KOPT-K1 (cell line): ENCODE measurements around the gene ADIPOR2.
"Not testable (repeated sequence)": the region's sequence is repeated elsewhere in the genome, so short reads cannot be mapped to it uniquely, and the experiment has no call there.

ENCODE experiments used
- H3K27ac ChIP-seq: fragments of 200-600 bp; sonication (generic); 2 replicates; pipeline ENCODE4 v1.5.1; 2016; ENCODE audit warnings: antibody characterized with exemption, mild to moderate bottlenecking, low read depth, low read length; ENCODE audit not compliant: poor library complexity, severe bottlenecking
- H3K36me3 ChIP-seq: fragments of 200-600 bp; sonication (generic); 2 replicates; pipeline ENCODE4 v1.5.1; 2017; ENCODE audit warnings: antibody characterized with exemption, mild to moderate bottlenecking, low read length, moderate library complexity; ENCODE audit not compliant: insufficient read depth
- H3K9me3 ChIP-seq: fragments of 200-600 bp; sonication (generic); 2 replicates; pipeline ENCODE4 v1.5.1; 2017; ENCODE audit warnings: antibody characterized with exemption, low read length, mild to moderate bottlenecking; ENCODE audit not compliant: insufficient read depth, poor library complexity, severe bottlenecking

The ADIPOR2 gene

DNA sequence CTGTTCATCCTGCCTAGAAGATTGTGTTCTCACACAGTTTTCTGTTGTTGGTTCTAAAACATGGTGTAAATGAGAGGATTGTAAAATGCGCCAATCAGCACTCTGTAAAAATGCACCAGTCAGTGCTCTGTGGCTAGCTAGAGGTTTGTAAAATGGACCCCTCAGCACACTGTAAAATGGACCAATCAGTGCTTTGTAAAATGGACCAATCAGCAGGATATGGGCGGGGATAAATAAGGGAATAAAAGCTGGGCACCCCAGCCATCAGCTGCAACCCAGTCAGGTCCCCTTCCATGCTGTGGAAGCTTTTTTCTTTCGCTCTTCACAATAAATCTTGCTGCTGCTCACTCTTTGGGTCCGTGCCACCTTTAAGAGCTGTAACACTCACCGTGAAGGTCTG, 19.1 kb downstream of the ADIPOR2 start:
- H3K9me3 ChIP-seq = peaks cover 23% of the 10 kb centered on the region
- H3K27ac ChIP-seq = not testable (repeated sequence)
- H3K36me3 ChIP-seq = peaks cover 22% of the 10 kb centered on the region

DNA sequence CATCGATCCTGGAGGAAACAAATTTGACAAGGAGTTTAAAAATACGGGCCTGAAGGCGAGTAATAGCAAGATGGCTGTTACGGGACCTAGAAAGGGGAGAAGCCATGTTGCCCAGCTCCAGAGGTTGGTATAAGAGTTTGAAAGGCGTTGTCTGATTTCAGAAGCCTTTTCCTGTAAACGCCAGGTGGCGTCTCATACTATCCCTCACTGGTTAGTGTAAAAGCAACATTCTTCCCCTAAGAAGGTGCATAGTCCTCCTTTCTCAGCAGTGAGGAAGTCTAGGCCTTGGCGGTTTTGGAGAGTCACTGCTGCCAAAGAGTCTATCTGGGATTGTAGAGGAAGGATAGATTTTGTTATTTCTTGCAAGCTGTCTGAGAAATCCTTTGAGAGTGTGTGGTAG, 20.0 kb downstream of the ADIPOR2 start:
- peaks cover 29% of the 10 kb centered on the region for H3K36me3 ChIP-seq
- not testable (repeated sequence) for H3K27ac ChIP-seq
- peaks cover 30% of the 10 kb centered on the region for H3K9me3 ChIP-seq

DNA sequence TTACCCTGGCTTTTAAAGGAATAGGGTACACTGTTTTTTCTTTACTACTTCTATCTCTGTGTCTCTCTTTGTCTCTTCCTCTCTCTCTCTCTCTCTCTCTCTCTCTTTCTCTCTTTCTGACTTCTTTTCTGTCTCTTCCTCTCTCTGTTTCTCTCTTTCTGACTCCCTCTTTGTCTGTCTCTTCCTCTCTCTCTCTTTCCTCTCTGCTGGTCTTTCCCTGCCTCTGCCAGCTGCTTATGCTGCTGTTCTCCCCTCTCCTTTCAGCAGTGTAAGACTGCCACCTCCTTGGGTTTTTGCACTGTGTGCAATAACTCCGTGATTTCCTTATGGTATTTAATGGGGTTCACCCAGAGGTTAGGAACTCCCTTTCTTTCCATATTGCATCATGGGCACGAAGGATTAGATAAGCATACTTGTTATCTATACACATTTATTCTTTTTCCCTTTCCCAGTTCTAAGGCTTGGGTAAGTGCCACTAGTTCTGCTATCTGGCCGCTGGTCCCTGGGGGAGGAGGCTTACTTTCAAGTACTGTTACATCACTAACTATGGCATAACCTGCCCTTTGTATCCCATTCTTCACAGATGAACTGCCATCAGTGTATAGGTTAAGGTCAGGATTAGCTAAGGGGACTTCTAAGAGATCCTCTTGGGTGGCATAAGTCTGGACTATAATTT, 20.8 kb downstream of the ADIPOR2 start:
- H3K27ac ChIP-seq = not testable (repeated sequence)
- Histone ChIP-seq H3K9me3 (peaks cover 30% of the 10 kb centered on the region), H3K36me3 (peaks cover 27% of the 10 kb centered on the region)

DNA sequence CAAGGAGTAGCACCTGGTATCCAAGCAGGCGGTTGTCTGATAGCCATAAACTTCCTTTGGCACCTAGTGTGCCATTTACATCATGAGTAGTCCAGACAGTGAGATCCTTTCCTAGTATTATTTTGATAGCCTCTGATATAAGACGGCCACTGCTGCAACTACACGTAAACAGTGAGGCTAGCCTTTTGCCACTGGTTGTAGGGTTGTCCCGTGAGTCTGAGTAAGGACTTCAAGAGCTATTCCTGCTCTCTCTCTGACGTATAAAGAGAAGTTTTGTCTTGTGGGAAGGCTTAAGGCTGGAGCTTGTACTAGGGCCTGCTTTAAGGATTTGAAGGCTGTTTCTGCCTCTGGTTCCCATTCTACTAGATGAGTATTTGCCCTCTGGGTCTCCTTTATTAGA, 21.4 kb downstream of the ADIPOR2 start:
- Histone ChIP-seq H3K36me3 (peaks cover 24% of the 10 kb centered on the region), H3K9me3 (peaks cover 30% of the 10 kb centered on the region)
- not testable (repeated sequence) for H3K27ac ChIP-seq

DNA sequence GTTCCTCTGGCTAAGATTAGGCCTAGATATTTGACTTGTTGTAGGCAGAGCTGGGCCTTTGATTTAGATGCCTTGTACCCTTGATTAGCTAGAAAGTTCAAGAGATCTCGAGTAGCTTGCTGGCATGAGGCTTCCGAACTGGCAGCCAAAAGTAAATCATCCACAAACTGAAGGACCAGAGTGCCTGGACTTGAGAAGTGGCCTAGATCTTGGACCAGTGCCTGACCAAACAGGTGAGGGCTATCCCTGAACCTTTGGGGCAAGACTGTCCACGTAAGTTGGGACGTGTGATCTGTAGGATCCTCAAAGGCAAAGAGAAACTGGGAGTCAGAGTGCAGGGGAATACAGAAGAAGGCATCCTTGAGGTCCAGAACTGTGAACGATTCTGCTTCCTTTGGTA, 22.0 kb downstream of the ADIPOR2 start:
- peaks cover 24% of the 10 kb centered on the region for H3K36me3 ChIP-seq
- H3K9me3 ChIP-seq = peaks cover 30% of the 10 kb centered on the region
- H3K27ac ChIP-seq = not testable (repeated sequence)

GRCh38 chr12:1713783-1714348, 23.0 kb downstream of the ADIPOR2 start:
- not testable (repeated sequence) for H3K27ac ChIP-seq
- H3K9me3 ChIP-seq = peaks cover 30% of the 10 kb centered on the region
- H3K36me3 ChIP-seq = peaks cover 24% of the 10 kb centered on the region

DNA sequence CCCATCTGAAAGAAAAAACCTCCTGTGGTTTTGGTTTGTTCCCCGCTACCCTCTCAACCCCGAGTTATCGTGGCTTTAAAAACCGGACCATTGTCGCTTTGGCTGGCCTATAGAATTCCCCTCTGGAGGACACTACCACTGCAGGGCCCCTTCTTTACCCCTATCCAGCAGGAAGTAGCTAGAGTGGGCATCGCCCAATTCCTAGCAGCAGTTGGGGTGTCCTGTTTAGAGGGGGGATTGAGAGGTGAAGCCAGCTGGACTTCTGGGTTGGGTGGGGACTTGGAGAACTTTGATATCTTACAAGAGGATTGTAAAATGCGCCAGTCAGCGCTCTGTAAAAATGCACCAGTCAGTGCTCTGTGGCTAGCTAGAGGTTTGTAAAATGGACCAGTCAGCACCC, 24.6 kb downstream of the ADIPOR2 start:
- not testable (repeated sequence) for H3K27ac ChIP-seq
- Histone ChIP-seq H3K36me3 (peaks cover 28% of the 10 kb centered on the region), H3K9me3 (peaks cover 30% of the 10 kb centered on the region)

DNA sequence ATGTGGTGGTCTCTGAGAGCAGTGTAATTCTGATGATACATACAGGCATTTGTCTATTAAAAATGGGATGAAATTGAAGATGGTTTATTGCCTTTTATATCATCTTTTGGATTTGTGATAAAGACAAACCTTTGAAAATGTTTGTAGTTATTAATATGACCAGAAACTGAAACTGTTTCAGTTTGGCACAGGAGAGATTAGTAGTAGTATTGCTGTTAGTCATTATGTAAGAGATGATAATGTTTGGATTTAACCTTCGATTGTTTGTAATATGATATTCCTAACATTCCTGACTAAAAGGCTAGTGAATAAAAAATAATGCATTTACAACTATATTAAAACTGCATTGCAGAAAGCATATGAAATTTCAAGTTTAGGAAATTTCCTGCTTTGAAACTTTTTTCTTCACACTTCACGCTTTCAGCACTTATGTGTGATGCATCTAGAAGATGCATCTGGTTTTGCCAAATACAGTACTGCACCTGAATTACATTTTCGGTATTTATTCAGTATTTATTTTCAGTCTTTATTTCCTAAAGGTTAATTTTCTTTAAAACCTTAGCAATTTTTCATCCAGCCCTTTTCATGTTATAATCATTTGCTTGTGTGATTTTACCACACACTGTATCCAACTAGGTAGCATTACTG, 25.5 kb downstream of the ADIPOR2 start:
- H3K27ac ChIP-seq = no peak overlapping the region
- peaks cover 28% of the 10 kb centered on the region for H3K36me3 ChIP-seq
- H3K9me3 ChIP-seq = peaks cover 30% of the 10 kb centered on the region

GRCh38 chr12:1716911-1717310, 26.0 kb downstream of the ADIPOR2 start:
- peaks cover 30% of the 10 kb centered on the region for H3K9me3 ChIP-seq
- H3K27ac ChIP-seq = no peak overlapping the region
- H3K36me3 ChIP-seq = peaks cover 28% of the 10 kb centered on the region

DNA sequence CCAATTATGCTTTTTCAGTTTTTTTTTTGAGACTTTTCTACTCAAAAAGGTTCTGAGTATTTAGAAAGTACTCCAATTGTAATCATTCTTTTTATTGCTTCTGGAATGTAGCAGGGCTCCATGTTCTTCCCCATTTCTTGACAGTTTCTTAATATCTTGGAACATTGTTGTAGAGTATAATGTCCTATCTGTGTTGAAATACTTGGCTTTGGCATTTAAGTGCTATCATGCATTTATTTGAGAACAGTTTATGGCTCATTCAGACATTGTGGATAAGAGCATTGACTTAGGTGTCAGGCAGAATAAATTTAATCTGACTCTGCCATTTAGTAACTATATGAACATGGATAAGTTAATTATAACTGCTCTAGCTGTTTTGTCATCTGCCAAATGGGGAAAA, 28.3 kb downstream of the ADIPOR2 start:
- H3K9me3 ChIP-seq = peaks cover 15% of the 10 kb centered on the region
- peaks cover 20% of the 10 kb centered on the region for H3K36me3 ChIP-seq
- H3K27ac ChIP-seq = no peak overlapping the region

DNA sequence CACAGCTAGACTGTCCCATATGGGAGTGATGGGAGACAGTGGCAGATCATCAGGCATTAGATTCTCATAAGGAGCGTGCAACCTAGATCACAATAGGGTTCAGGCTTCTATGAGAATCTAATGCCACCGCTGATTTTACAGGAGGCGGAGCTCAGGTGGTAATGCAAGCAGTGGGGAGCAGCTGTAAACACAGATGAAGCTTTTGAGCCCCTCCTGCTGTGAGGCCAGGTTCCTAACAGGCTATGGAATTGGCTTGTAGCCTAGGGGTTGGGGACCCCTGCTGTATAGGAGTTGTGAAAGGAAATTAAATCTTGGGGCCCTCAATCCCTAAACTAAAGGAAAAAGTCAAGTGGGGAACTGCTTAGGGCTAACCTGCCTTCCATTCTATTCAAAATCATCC, 29.6 kb downstream of the ADIPOR2 start:
- no peak overlapping the region for H3K27ac ChIP-seq
- H3K9me3 ChIP-seq = peaks cover 1% of the 10 kb centered on the region
- H3K36me3 ChIP-seq = peaks cover 16% of the 10 kb centered on the region

- Histone ChIP-seq H3K36me3 (peaks cover 20% of the 10 kb centered on the region), H3K27ac (no peak overlapping the region), H3K9me3 (no peaks in the 10 kb centered on the region)
Measured at GRCh38 chr12:1723721-1724120, 32.9 kb downstream of the ADIPOR2 start.

GRCh38 chr12:1724250-1724649, 33.4 kb downstream of the ADIPOR2 start:
- H3K9me3 ChIP-seq = no peaks in the 10 kb centered on the region
- H3K36me3 ChIP-seq = peaks cover 20% of the 10 kb centered on the region
- no peak overlapping the region for H3K27ac ChIP-seq

DNA sequence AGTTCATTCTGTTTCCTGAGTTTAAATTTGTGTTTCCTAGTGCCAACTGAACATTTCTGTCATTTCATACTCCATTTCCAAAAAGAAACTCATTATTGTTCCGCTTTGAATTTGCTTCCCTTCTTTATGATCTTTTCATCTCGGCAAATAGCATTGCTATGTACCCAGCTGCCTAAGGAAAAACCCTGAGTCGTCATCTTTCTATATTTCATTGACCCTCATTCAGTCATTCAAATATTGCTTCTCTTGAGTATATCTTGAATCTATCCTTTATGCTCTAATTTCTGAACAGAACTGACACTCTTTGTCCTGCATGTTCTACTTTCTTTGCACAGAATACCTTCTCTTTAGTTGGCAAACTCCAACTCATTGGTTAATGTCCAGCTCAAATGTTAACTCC, 35.9 kb downstream of the ADIPOR2 start:
- H3K9me3 ChIP-seq = no peaks in the 10 kb centered on the region
- peaks cover 16% of the 10 kb centered on the region for H3K36me3 ChIP-seq
- no peak overlapping the region for H3K27ac ChIP-seq

DNA sequence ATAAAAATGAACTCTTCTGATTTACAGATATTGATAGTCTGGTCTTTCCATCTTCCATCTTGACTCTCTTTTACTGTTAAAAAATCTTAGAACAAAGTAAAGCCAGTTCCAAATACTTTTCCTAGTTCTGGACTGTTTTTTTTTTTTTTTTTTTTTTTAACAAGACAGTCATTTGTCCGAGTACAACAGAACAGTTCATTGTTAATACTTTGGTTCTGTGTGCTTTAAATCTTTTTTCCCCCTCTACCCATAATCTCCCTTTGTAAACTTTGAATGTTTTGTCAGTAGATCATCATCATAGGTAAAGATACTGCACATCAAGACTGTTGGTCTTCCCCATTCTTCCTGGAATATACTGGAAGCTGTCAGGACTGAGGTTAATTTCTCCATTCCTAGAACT, 38.0 kb downstream of the ADIPOR2 start:
- peaks cover 16% of the 10 kb centered on the region for H3K36me3 ChIP-seq
- no peak overlapping the region for H3K27ac ChIP-seq
- no peaks in the 10 kb centered on the region for H3K9me3 ChIP-seq
